Keratinocyte (primary cell): ENCODE measurements around the gene AADACL3. TPM values are rescaled to one million over a fixed set of nuclear protein-coding genes. Genes with fewer than 3 reads are reported as not detected.

Experiments
- DNase-seq: peaks from one replicate; pipeline ENCODE4 v3.0.0-alpha.2; 2011; ENCODE audit warnings: low read depth, missing footprints, low spot score
- FAIRE-seq: peaks from 2 replicates; lab custom pipeline; 2011; peaks lifted over from hg19 to GRCh38; lab: Jason Lieb, UNC
- H2AFZ ChIP-seq: 2 replicates; pipeline ENCODE4 v1.6.0; 2012; ENCODE audit warnings: low read length, control low read depth, inconsistent platforms; ENCODE audit not compliant: control insufficient read depth
- H3K27ac ChIP-seq: 2 replicates; pipeline ENCODE4 v1.5.1; 2011; ENCODE audit warnings: low read length; ENCODE audit not compliant: control insufficient read depth, insufficient read depth
- H3K27me3 ChIP-seq: 3 replicates; pipeline ENCODE4 v1.6.0; 2011; ENCODE audit warnings: low read length; ENCODE audit not compliant: control insufficient read depth, insufficient read depth; ENCODE audit errors: extremely low read depth
- H3K36me3 ChIP-seq, 2 experiments: 2 replicates in 1 of 2; 3 replicates in 1 of 2; pipeline ENCODE4 v1.5.1; 2011; ENCODE audit warnings: low read length in 2 of 2, mild to moderate bottlenecking in 1 of 2; ENCODE audit not compliant: control insufficient read depth in 2 of 2, insufficient read depth in 2 of 2; ENCODE audit errors: extremely low read depth in 1 of 2
- H3K4me1 ChIP-seq: 3 replicates; pipeline ENCODE4 v1.5.1; 2011; ENCODE audit warnings: low read length; ENCODE audit not compliant: control insufficient read depth, insufficient read depth; ENCODE audit errors: extremely low read depth
- H3K4me2 ChIP-seq: 3 replicates; pipeline ENCODE4 v1.6.0; 2011; ENCODE audit warnings: low read depth, low read length; ENCODE audit not compliant: control insufficient read depth, insufficient read depth; ENCODE audit errors: extremely low read depth
- H3K4me3 ChIP-seq, 3 experiments: fragments of 200-600 bp in 1 of 3; sonication (generic) in 1 of 3; 2 replicates in 2 of 3; 3 replicates in 1 of 3; pipeline ENCODE4 v1.5.1; 2011 to 2016; ENCODE audit warnings: low read length in 3 of 3, mild to moderate bottlenecking in 3 of 3, control low read depth in 2 of 3, inconsistent platforms in 1 of 3, low read depth in 1 of 3, mixed read lengths in 1 of 3, mixed run types in 1 of 3, moderate library complexity in 1 of 3; ENCODE audit not compliant: control insufficient read depth in 2 of 3, insufficient read depth in 2 of 3; ENCODE audit errors: extremely low read depth in 1 of 3
- H3K79me2 ChIP-seq: 2 replicates; pipeline ENCODE4 v1.6.0; 2012; ENCODE audit warnings: low read length; ENCODE audit not compliant: control insufficient read depth, insufficient read depth
- H3K9ac ChIP-seq: 3 replicates; pipeline ENCODE4 v1.6.0; 2011; ENCODE audit warnings: low read length; ENCODE audit not compliant: control insufficient read depth, insufficient read depth; ENCODE audit errors: extremely low read depth
- H3K9me1 ChIP-seq: 3 replicates; pipeline ENCODE4 v1.6.0; 2011; ENCODE audit warnings: low read length; ENCODE audit not compliant: control insufficient read depth, insufficient read depth; ENCODE audit errors: extremely low read depth
- H3K9me3 ChIP-seq: 2 replicates; pipeline ENCODE4 v1.5.1; 2012; ENCODE audit warnings: low read depth, low read length; ENCODE audit not compliant: control insufficient read depth
- H4K20me1 ChIP-seq: 3 replicates; pipeline ENCODE4 v1.6.0; 2011; ENCODE audit warnings: low read length; ENCODE audit not compliant: control insufficient read depth, insufficient read depth; ENCODE audit errors: extremely low read depth
- EZH2 ChIP-seq: IDR thresholded peaks from one replicate; pipeline ENCODE4 v1.6.1; 2012; ENCODE audit warnings: inconsistent platforms, mild to moderate bottlenecking, low read length, moderate library complexity
- dilution Hi-C: fragments of 300-500 bp; cut with MboI; formaldehyde crosslinking; loops from one replicate; pipeline ENCODE4 v1.7.0; 2020; ENCODE audit warnings: low sequenced_read_pairs; ENCODE audit not compliant: extremely low pct_ligation_motif_present
- polyA plus RNA-seq, 5 experiments: library from polyadenylated mRNA; depleted of rRNA in 3 of 5; stranded (reverse) in 3 of 5; stranded (forward) in 1 of 5; unstranded in 1 of 5; fragments of >200 nt; gene quantifications; 1 replicate in 1 of 5; 2 replicates in 3 of 5; 3 replicates in 1 of 5; pipeline versions ENCODE4 v1.2.1 to v1.2.3, GENCODE V29; 2011 to 2012; ENCODE audit warnings: missing spikeins in 2 of 5, low read depth in 1 of 5, low replicate concordance in 1 of 5
- TF ChIP-seq, protein P1 (sequence below), 3 experiments: IDR thresholded peaks in 1 of 3; conservative IDR thresholded peaks in 1 of 3; optimal IDR thresholded peaks in 1 of 3; 2 replicates in 2 of 3; 3 replicates in 1 of 3; pipeline versions ENCODE3 to v1.5.1; 2011; ENCODE audit warnings: low read length in 3 of 3, mild to moderate bottlenecking in 3 of 3, moderate library complexity in 2 of 3, control low read depth in 1 of 3, inconsistent platforms in 1 of 3; ENCODE audit not compliant: insufficient read depth in 2 of 3; ENCODE audit errors: extremely low read depth in 1 of 3

Gene AADACL3
- polyA plus RNA-seq, 1 donor (not counting 4 experiments of a cell fraction or from before 2014, with no cell fraction given): 0.03 TPM

GRCh38 chr1:12697397-12697796, 18.5 kb upstream of the AADACL3 start:
- Histone ChIP-seq H3K4me3 (no peak overlapping the region), H3K4me1 (no peaks in the 10 kb centered on the region), H3K79me2 (no peaks in the 10 kb centered on the region), H3K4me2 (no peak overlapping the region), H3K36me3 (no peaks in the 10 kb centered on the region), H3K9ac (no peak overlapping the region), H3K27ac (no peak overlapping the region), H3K9me1 (no peaks in the 10 kb centered on the region), H3K9me3 (no peaks in the 10 kb centered on the region), H2AFZ (no peak overlapping the region), H4K20me1 (no peaks in the 10 kb centered on the region), H3K27me3 (no peaks in the 10 kb centered on the region)
- TF ChIP-seq, protein P1, sequence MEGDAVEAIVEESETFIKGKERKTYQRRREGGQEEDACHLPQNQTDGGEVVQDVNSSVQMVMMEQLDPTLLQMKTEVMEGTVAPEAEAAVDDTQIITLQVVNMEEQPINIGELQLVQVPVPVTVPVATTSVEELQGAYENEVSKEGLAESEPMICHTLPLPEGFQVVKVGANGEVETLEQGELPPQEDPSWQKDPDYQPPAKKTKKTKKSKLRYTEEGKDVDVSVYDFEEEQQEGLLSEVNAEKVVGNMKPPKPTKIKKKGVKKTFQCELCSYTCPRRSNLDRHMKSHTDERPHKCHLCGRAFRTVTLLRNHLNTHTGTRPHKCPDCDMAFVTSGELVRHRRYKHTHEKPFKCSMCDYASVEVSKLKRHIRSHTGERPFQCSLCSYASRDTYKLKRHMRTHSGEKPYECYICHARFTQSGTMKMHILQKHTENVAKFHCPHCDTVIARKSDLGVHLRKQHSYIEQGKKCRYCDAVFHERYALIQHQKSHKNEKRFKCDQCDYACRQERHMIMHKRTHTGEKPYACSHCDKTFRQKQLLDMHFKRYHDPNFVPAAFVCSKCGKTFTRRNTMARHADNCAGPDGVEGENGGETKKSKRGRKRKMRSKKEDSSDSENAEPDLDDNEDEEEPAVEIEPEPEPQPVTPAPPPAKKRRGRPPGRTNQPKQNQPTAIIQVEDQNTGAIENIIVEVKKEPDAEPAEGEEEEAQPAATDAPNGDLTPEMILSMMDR (optimal IDR thresholded peaks at IDR 0.05 in 1 of 3, IDR thresholded peaks at IDR 0.05 in 1 of 3, conservative IDR thresholded peaks at IDR 0.05 in 1 of 3; ENCODE audit: extremely low read depth in 1 of 3, insufficient read depth in 2 of 3, low read length in 3 of 3): no peak
- TF ChIP-seq EZH2: no peak
- FAIRE-seq (no peak), DNase-seq (no peak)
- dilution Hi-C loops: no loop called here

- Histone ChIP-seq H3K4me3 (no peak overlapping the region), H3K9me1 (no peaks in the 10 kb centered on the region), H4K20me1 (no peaks in the 10 kb centered on the region), H3K79me2 (no peaks in the 10 kb centered on the region), H3K4me2 (no peak overlapping the region), H3K9ac (no peak overlapping the region), H3K9me3 (peaks cover 3% of the 10 kb centered on the region), H3K27ac (no peak overlapping the region), H3K36me3 (no peaks in the 10 kb centered on the region), H3K4me1 (no peaks in the 10 kb centered on the region), H2AFZ (no peak overlapping the region), H3K27me3 (no peaks in the 10 kb centered on the region)
- FAIRE-seq: no peak
- TF ChIP-seq, protein P1 (optimal IDR thresholded peaks at IDR 0.05 in 1 of 3, IDR thresholded peaks at IDR 0.05 in 1 of 3, conservative IDR thresholded peaks at IDR 0.05 in 1 of 3; ENCODE audit: extremely low read depth in 1 of 3, insufficient read depth in 2 of 3, low read length in 3 of 3): no peak
- no peak for TF ChIP-seq EZH2
- no peak for DNase-seq
- dilution Hi-C loops: no loop called here
Measured at GRCh38 chr1:12703821-12704451, 12.0 kb upstream of the AADACL3 start.
